HepG2 (cell line): ENCODE results near the gene CERS6. TPM values are rescaled to one million over a fixed set of nuclear protein-coding genes. Genes with fewer than 3 reads are reported as not detected.

Experiments
- FOXP4 ChIP-seq: sonication (generic); formaldehyde crosslinking; IDR thresholded peaks from 2 replicates; pipeline ENCODE4 v1.4.0; 2020; ENCODE audit warnings: missing genetic modification reagents
- IKZF4 ChIP-seq: sonication (generic); formaldehyde crosslinking; IDR thresholded peaks from 2 replicates; pipeline ENCODE4 v1.5.1; 2020; ENCODE audit warnings: borderline replicate concordance, mild to moderate bottlenecking, low read depth, missing genetic modification reagents; ENCODE audit errors: not compliant biosample characterization
- MAFF ChIP-seq: IDR thresholded peaks from 2 replicates; pipeline ENCODE4 v1.6.1; 2011; ENCODE audit warnings: low read depth, low read length, improper control_type of control experiment
- MZF1 ChIP-seq: sonication (generic); formaldehyde crosslinking; IDR thresholded peaks from 2 replicates; pipeline ENCODE4 v1.8.1; 2023; ENCODE audit warnings: mild to moderate bottlenecking, missing genetic modification reagents, borderline replicate concordance
- PAF1 ChIP-seq: IDR thresholded peaks from 2 replicates; pipeline ENCODE4 v1.6.1; 2016; ENCODE audit warnings: missing genetic modification reagents, missing compliant biosample characterization
- RFXAP ChIP-seq: sonication (generic); formaldehyde crosslinking; IDR thresholded peaks from 2 replicates; pipeline ENCODE4 v1.4.0; 2020; ENCODE audit warnings: missing genetic modification reagents, borderline replicate concordance
- SMC3 ChIP-seq: IDR thresholded peaks from 2 replicates; pipeline ENCODE4 v1.6.1; 2011; ENCODE audit warnings: low read length, improper control_type of control experiment
- SRY ChIP-seq: sonication (generic); formaldehyde crosslinking; IDR thresholded peaks from 2 replicates; pipeline ENCODE4 v1.8.0; 2022; ENCODE audit warnings: mild to moderate bottlenecking, missing genetic modification reagents
- ZBTB42 ChIP-seq: sonication (generic); formaldehyde crosslinking; IDR thresholded peaks from 2 replicates; pipeline ENCODE4 v1.5.0; 2020; ENCODE audit warnings: mild to moderate bottlenecking, missing genetic modification reagents
- ZBTB43 ChIP-seq: sonication (generic); formaldehyde crosslinking; conservative IDR thresholded peaks from 2 replicates; pipeline ENCODE4 v1.4.0; 2020; ENCODE audit warnings: missing genetic modification reagents
- ZFAT ChIP-seq: sonication (generic); formaldehyde crosslinking; conservative IDR thresholded peaks from 2 replicates; pipeline ENCODE4 v1.8.1; 2023; ENCODE audit warnings: missing genetic modification reagents, inconsistent platforms
- ZKSCAN8 ChIP-seq: IDR thresholded peaks from 2 replicates; pipeline ENCODE4 v1.6.1; 2016; ENCODE audit warnings: borderline replicate concordance, missing genetic modification reagents, missing compliant biosample characterization
- ZNF160 ChIP-seq: sonication (generic); formaldehyde crosslinking; IDR thresholded peaks from 2 replicates; pipeline ENCODE4 v1.8.0; 2022; ENCODE audit warnings: mild to moderate bottlenecking, inconsistent platforms, missing genetic modification reagents
- ZNF232 ChIP-seq: sonication (generic); formaldehyde crosslinking; IDR thresholded peaks from 2 replicates; pipeline ENCODE4 v1.4.0; 2020; ENCODE audit warnings: missing genetic modification reagents, borderline replicate concordance
- ZNF431 ChIP-seq: sonication (generic); formaldehyde crosslinking; IDR thresholded peaks from 2 replicates; pipeline ENCODE4 v1.9.0; 2022; ENCODE audit warnings: missing genetic modification reagents, low read depth, mild to moderate bottlenecking, borderline replicate concordance
- ZNF432 ChIP-seq: sonication (generic); formaldehyde crosslinking; IDR thresholded peaks from 2 replicates; pipeline ENCODE4 v1.5.0; 2020; ENCODE audit warnings: missing genetic modification reagents, mild to moderate bottlenecking, borderline replicate concordance
- ZNF567 ChIP-seq: sonication (generic); formaldehyde crosslinking; IDR thresholded peaks from 2 replicates; pipeline ENCODE4 v1.8.1; 2023; ENCODE audit warnings: mild to moderate bottlenecking, missing genetic modification reagents, borderline replicate concordance
- ZNF589 ChIP-seq: sonication (generic); formaldehyde crosslinking; conservative IDR thresholded peaks from 2 replicates; pipeline ENCODE4 v1.8.0; 2022; ENCODE audit warnings: mild to moderate bottlenecking, moderate library complexity, missing genetic modification reagents
- ZNF773 ChIP-seq: sonication (generic); formaldehyde crosslinking; IDR thresholded peaks from 2 replicates; pipeline ENCODE4 v1.4.0; 2020; ENCODE audit warnings: missing genetic modification reagents, borderline replicate concordance
- polyA plus RNA-seq, 8 experiments: library from polyadenylated mRNA; depleted of rRNA in 3 of 8; stranded (reverse) in 7 of 8; unstranded in 1 of 8; fragments of >200 nt; fragmentation: Illumina TruSeq in 4 of 8; extraction: Trizol in 4 of 8; gene quantifications; 2 replicates each; pipeline versions ENCODE4 v1.2.1 to v1.2.3, GENCODE V29; 2011 to 2016; ENCODE audit warnings: low read depth in 4 of 8, missing spikeins in 1 of 8, mixed read lengths in 1 of 8; ENCODE audit not compliant: insufficient read depth in 1 of 8
- total RNA-seq, 5 experiments: library from RNA; depleted of rRNA; stranded (reverse); fragments of >200 nt; fragmentation: Illumina TruSeq; extraction: Trizol; gene quantifications; 2 replicates each; pipeline ENCODE4 v1.2.3, GENCODE V29; 2016; ENCODE audit warnings: low read depth in 1 of 5
- TF ChIP-seq, protein P1 (sequence below): conservative IDR thresholded peaks from 2 replicates; pipeline ENCODE4 v1.6.1; 2018; ENCODE audit warnings: missing genetic modification reagents
- TF ChIP-seq, protein P2 (sequence below): sonication (generic); formaldehyde crosslinking; conservative IDR thresholded peaks from 2 replicates; pipeline ENCODE4 v1.4.0; 2020; ENCODE audit warnings: missing genetic modification reagents
- TF ChIP-seq, protein P3 (sequence below): sonication (generic); formaldehyde crosslinking; IDR thresholded peaks from 2 replicates; pipeline ENCODE4 v1.8.1; 2023; ENCODE audit warnings: missing genetic modification reagents, mild to moderate bottlenecking, borderline replicate concordance

CERS6 gene
- total and polyA plus RNA-seq, 2 of the 13 experiments (the other 11 are each of a cell fraction or from before 2014, with no cell fraction given), result 10.1 to 20.3 TPM

GRCh38 chr2:168455645-168456520 is at the start of gene CERS6 (continued):
- TF ChIP-seq FOXP4 (CRISPR knock-in tag) (peak; percentile 45; the same call in 1 of the 2 replicates), ZNF773 (CRISPR knock-in tag) (peak; percentile 97), ZNF589 (CRISPR knock-in tag) (peak; percentile 98), MAFF (no peak), IKZF4 (CRISPR knock-in tag) (peak; percentile 96), ZNF431 (peak; percentile 99), SMC3 (no peak), MZF1 (CRISPR knock-in tag) (no peak), PAF1 (CRISPR knock-in tag) (no peak), ZNF432 (peak; percentile 92; the same call in 1 of the 2 replicates), ZKSCAN8 (CRISPR knock-in tag) (peak; percentile 59), ZFAT (peak; percentile 86), ZNF160 (CRISPR knock-in tag) (peak; percentile 89; the same call in 1 of the 2 replicates), ZNF567 (CRISPR knock-in tag) (peak; percentile 34; the same call in 1 of the 2 replicates), ZBTB42 (CRISPR knock-in tag) (peak; percentile 88; the same call in 1 of the 2 replicates), RFXAP (no peak; the same call in 1 of the 2 replicates), ZNF232 (peak; percentile 98), SRY (CRISPR knock-in tag) (peak; percentile 96), ZBTB43 (peak; percentile 96)
- TF ChIP-seq, protein P1, sequence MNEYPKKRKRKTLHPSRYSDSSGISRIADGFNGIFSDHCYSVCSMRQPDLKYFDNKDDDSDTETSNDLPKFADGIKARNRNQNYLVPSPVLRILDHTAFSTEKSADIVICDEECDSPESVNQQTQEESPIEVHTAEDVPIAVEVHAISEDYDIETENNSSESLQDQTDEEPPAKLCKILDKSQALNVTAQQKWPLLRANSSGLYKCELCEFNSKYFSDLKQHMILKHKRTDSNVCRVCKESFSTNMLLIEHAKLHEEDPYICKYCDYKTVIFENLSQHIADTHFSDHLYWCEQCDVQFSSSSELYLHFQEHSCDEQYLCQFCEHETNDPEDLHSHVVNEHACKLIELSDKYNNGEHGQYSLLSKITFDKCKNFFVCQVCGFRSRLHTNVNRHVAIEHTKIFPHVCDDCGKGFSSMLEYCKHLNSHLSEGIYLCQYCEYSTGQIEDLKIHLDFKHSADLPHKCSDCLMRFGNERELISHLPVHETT (CRISPR knock-in tag), result peak; percentile 92
- TF ChIP-seq, protein P2, sequence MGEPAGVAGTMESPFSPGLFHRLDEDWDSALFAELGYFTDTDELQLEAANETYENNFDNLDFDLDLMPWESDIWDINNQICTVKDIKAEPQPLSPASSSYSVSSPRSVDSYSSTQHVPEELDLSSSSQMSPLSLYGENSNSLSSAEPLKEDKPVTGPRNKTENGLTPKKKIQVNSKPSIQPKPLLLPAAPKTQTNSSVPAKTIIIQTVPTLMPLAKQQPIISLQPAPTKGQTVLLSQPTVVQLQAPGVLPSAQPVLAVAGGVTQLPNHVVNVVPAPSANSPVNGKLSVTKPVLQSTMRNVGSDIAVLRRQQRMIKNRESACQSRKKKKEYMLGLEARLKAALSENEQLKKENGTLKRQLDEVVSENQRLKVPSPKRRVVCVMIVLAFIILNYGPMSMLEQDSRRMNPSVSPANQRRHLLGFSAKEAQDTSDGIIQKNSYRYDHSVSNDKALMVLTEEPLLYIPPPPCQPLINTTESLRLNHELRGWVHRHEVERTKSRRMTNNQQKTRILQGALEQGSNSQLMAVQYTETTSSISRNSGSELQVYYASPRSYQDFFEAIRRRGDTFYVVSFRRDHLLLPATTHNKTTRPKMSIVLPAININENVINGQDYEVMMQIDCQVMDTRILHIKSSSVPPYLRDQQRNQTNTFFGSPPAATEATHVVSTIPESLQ (CRISPR knock-in tag), result 0 out of 2 replicates have a peak, but pooled peaks have one; percentile 79
- TF ChIP-seq, protein P3, sequence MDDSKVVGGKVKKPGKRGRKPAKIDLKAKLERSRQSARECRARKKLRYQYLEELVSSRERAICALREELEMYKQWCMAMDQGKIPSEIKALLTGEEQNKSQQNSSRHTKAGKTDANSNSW (CRISPR knock-in tag), result peak; percentile 82; the same call in 1 of the 2 replicates
